Kidney glomerular epithelial cell (primary cell): ENCODE measurements around the gene THRB.

Experiments used
- DNase-seq: peaks from one replicate; lab custom pipeline; 2025; lab: John Stamatoyannopoulos, UW

Gene THRB

DNA sequence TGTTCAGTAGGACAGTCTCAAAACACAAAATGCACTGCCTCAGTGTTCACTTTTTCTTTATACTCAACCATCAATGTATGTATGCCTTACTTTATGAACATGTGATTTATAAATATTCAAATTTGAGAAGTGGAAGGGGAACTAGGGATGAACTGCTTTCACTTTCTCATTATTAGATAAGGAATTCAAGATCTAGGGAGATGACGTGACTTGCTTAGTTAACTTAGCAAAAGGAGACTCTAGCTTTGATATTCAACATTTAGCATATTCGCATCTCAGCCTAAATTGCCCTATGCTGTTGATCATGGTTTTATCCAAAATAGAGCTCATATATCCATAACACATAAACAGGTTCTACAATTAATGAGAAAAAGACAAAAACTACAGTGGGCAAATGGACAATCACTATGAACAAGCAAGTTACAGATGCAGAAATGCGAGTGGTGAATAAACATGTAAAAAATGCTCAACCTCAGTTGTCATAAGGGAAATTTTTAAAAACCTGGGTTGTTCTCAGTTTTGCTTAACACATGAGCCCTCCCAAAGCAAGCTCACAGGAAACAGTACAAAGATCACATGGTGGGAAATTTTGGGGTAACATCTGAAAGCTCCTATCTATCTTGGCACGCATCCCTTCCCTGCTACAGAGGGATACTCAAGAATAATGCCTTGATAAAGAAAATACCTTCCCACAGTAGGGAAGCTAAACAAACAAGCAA lies 269.8 kb downstream of the THRB start:
- DNase-seq = no peak

DNA sequence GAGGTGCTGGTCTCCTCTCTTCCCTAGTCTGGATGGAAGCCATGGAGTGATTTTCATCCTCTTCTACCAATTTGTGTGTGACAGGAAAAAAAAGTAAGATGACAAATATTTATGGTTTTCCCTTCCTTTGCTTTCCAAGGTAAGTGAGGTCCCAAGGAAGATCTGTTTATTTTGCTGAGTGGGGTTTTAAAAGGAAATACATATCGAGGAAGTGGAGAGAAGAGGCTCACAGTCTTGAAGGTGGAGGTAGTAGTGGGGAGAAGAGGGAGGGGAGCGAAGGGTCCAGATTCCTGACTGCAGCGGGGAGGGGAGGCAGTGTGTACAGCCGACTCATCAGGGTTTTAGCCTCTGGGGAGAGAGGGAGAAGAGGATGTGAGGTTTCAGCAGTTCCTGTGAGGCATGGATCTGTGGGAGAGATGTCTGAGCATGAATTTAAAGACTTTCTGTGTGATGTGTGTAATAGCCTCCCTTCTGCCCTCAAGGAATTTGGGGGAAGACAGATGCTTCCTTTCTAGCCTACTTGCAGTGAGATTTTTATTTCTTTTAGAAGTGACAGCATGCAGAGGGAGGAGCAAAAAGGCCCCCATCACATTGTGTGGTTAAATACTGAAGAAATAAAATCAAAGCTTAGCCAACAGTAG lies 272.4 kb downstream of the THRB start:
- no peak for DNase-seq

DNA sequence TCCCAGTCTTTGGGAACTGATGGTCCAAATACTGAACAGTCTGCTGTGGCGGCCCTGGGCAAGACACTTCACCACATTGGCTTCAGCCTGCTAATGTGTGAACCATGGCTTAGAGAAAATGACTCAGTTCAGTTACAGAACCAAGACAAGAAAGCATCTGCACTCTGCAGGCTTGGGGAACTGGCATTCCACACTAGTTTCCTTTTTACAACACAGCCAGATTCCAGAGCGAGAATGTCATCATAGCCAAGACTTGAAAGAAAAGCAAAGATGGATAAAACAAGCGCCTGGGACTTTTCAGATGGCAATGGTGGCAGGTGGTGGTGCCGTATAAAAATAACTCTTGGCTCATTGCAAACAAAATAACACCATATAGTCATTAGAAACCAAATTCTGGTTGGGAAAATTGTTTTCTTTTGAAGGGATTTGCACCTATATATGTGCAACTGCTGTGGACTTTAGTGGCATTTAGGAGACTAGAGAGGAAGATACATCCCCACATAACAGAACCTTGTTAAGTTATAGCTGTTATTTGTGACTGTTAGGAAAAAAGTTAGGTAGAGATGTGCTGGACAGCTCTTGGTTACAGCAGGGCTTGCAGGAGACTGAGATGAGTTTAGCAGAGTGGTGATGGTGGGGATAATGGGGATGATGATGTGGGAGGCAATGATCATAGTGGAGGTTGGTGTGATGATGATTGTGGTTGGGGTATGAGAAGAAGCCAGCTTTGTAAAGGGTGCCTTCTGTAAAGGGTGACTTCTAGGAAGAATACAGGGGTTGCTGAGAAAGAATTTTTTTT lies 273.6 kb downstream of the THRB start:
- peak; percentile 94 for DNase-seq

DNA sequence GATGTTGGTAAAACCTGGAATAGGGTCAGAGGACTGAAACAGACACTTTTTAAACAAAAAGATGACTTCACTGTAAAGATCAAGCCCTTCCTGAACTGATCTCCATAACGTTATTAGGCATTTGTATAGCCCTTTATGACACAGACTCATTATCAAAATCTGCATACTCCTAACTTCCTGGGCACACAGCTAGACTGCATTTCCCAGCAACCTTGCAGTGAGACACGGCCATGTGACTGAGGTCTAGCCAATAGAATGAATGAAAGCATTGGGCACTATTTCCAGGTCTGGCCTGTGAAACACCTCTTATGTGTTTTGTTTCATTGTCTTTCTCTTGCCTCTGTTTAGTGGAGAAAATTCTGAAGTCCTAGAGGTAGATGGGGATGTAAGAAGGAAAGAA lies 279.1 kb downstream of the THRB start:
- no peak for DNase-seq

DNA sequence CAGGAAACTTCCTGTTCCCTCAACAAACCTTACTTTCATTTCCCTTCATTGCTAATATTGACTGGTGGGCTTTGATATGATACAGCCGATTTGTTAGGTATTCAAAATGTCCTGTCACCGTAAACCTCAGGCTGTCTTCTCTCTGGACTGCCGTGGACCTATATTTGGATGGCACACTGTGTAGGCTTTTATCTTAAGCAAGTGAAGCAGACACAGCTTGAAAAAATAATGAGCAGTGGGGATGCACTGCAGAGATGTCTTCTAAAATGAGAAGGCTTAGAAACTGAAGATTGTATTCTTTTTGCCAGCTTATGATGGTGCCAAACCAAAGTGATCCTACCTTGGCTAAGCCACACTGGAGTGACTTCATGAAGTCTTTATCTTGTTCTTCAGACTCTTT lies 283.3 kb downstream of the THRB start:
- DNase-seq = no peak

DNA sequence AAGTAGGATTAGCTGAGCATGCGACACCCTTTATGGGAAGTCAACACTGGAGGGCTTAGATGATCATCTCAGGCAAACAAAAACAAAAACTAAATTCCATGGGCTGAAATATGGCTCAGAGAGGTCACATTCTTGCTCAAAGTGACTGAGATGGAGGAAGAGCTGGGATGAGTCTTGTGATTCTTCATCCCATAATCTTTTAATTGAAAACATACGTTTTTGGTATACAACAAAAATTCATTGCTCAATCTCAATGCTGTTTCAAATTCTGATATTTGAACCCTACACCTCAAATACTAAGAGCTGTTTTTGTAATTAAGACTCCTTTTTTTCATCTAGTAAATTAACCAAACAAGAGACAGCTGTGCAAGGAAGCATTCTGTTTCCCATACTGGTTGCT lies 292.6 kb downstream of the THRB start:
- DNase-seq = no peak

DNA sequence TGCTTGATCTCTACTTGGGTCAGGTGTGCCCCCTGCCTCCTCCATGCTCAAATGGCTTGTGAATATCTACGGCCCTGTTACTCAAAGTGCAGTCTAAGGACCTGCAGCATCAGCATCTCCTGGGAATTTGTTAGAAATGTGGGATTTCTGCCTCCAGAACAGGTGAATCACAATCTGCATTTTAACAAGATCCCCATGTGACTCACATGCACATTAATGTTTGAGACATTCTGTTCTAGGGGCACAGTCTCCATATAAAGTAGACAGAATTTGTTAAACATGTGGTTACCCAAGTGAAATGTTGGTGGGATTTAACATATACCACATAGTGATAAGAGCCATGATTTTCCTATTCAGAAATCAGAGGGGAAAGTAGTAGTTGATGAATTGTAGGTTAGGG lies 293.3 kb downstream of the THRB start:
- DNase-seq = no peak

DNA sequence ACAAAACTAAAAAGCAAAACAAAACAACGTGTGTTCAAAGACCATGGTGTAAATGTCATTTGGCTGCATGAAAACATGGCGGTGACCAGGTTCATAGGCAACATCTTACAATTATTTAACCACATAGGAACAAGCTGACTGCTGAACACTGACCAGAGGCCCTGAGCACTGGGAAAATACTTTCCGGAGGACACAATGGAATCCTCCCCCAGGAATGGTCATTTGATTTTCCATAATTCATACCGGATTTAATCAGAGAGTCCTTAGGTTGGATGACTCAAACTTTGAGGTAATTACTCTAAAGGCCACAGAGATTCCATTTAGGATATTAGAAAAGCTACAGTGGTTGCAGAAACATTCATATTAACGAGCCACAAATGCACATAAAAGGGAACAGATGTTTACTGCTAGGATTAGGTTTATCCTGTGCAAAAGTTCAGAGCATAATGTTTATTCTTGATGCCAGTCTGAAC lies 294.8 kb downstream of the THRB start:
- no peak for DNase-seq

DNA sequence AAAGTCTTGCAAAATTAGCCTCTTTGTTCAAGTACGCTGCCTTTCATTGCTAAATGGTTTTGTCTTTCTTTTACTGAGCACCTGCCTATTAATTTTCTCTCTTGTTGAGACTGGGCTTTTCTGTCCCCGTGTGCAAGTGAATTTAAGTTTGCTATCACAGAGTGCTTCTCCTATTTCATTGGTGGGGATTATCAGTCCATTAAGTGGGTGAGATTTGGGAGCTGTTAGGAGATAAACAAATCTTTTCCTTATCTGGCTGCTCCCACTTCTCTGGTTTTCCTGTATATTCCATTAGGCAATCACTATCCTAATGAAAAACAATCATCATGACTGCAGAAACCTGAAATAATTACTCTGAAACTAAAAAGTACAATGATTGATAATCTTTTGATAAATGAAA lies 295.4 kb downstream of the THRB start:
- DNase-seq = no peak

DNA sequence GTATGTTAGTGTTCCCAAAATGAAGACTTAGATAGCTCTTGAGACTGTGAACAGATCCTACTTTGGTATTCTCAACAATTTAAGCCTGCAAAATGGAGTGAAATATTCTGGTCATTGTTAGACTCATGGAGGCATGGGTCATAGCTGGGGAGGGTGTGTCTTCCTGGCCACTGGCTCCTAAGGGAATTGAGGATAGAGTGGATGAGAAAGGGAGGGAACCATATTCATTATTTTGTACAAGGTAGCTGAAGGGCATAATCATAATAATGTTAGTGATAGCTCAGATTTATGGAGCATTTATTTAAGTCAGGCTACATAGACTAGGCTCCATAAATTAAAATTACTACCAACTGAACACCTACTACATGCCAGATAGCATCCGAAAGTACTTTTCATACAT lies 295.9 kb downstream of the THRB start:
- no peak for DNase-seq

DNA sequence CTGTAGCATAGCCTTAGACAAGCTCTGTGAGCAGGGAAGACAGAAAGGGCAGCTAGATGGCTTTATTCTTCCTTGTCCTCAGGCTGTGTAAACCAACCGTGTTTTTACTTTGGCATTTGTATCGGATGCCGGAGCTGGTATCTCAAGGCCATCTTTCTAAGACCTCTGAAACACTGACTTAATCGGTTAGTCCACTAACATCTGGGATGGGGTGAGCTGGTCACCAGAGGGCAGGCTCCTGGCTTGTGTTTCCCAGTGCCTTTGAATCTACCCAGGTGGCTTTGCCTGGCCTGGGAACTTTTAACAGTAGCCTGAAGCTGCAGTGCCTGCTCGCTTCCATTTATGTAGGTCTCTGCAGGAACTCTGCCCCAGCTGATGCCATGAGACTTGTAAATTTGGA lies 296.8 kb downstream of the THRB start:
- no peak for DNase-seq

DNA sequence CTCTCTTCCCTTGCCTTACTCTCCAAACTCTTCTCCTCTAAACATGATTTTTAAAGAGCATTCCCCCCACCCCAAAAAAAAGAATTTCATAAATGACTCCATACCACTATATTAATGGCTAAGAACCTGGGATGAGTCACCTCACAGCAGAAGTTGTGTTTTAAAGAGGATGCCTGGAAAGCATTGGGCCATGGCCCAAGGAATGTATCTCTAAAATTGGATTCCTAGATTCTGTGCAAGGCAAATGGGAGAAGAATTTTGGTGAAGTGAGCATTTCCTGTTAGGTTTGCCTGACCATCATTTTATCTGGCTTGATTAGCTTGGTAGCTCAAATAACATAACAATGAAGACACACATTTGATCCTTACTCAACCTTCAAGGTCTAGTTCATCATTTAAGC lies 298.1 kb downstream of the THRB start:
- DNase-seq = peak; percentile 67

DNA sequence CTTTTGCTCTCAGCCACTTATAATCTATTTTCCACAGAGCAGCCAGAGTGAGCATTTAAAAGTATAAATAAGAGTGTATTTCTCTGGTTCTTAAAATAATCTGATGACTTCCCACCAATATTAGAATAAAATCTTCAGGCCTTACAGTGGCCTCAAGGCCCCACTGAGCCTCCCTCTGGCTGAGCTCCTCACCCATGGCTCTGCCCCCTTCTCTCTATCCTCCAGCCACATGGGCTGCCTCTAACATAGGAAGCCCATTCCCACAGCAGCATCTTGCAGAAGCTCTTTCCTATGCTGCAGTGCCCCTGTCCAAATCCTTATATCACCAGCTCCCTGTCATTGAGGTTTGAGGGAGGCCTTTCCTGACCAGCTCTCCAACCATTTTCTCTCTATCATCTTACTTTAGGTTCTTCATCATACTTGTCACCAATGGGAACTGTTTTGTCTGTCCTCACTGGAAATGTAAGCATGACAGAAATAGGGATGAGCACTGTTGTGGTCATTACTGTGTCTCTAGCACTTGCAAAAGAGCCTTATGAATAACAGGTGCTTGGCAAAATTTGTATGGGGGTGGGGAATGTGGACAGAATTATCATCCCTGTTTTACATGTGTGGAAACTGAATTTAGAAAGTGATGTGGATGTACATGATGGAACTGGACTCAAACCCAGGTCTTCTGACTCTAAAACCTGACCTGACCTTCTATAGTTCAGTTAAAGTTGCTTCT lies 299.0 kb downstream of the THRB start:
- no peak for DNase-seq

DNA sequence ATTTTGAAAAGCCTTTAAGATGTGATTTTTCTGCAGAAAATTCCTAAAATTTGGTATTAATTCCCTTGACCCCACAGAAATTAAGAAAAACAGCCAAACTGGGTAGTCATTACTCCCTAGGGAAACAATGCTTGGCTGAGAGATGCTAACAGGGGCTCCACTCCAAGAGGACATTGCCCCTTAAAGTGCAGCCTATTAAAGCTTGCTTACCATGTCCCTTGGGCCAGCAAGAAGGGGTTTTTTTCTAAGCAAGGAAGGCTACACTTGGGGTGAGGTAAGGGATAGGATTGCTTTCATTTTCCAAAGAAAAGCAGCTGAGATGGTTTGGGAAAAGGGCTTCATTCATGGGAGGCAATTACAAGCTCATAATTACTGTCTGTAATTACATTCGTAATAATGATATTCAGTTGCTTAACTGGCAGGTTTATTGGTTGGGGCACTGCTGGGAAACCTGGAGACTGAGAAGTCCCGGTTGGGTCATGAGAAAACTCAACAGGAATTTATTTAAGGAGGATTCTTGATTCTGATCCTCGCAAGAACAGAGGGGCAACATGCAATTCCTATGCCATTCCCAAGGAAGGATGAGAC lies 302.1 kb downstream of the THRB start:
- no peak for DNase-seq

DNA sequence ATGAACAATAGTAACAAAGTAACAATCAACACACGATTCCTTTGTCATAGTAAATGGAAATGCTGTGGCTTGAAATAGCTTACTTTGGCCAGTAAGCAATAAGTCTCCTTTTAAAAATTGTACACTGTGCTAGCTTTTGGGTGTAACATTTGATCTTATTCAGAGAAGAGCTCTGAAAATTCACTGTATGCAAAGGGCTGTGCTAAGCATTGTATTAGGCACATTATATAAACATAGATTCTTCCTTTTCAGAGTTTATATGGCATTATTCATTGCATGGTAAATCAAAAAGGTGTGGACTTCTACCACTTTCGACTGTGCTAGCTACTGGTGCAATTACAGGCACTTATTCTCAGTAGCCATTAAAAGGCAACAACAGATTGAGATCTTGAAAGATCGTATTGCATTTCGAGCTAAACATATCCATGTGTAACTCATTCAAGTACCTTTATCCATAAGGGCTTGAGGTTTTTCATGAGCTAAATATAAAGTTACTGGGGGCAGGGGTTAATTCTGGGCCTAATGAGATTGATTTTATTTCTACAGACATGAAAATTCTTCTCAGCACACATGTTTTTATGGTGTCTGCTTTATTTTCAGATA lies 302.7 kb downstream of the THRB start:
- no peak for DNase-seq

DNA sequence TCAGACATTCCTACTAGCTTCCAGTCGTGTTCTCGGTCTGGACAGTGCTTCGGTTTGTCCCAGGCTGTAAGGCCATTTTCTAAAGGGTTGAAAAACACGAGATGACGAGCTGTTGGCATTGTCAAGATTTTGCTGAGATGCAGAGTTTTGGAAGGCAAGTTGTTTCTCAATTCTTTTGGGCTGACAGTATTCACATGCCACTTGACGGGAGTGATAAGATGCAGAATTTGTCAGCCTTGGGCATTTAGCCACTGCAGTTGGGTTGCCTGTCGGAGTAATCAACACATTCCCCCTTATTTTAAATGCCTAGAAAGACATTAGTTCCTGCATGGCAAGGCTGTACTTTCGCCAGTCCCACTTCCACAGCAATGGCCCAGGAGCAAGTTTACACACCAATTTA lies 304.4 kb downstream of the THRB start:
- DNase-seq = no peak

DNA sequence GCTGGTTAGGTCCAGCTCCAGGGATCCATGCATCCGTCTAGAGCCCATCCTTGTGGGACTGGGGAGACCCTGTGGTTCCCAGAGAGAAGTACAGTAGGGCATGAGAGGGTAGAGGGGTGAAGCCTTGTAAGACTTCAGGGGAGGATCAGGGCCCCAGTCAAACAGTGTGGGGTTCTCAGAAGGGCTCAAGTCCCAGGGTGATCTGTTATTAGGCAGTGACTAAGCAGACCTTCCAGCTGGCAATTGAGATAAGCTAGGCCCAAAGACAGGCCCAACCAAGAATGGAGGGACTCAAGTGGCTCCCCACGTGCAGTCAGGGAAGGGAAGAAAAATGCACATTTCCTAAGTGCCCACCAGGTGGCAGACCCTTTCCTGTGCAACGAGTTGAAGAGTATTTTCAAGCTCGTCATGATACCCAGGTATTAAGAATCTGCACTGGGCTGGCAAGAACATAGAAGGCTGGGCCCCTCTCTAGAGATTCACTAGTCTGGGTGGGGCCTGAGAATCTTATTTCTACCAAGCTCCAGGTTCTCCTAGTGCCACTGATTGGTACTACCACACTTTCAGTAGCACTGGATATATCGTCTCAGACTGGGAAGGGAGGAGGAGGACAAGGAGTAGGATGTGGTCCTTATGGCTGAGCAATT lies 308.8 kb downstream of the THRB start:
- DNase-seq = peak; percentile 49

DNA sequence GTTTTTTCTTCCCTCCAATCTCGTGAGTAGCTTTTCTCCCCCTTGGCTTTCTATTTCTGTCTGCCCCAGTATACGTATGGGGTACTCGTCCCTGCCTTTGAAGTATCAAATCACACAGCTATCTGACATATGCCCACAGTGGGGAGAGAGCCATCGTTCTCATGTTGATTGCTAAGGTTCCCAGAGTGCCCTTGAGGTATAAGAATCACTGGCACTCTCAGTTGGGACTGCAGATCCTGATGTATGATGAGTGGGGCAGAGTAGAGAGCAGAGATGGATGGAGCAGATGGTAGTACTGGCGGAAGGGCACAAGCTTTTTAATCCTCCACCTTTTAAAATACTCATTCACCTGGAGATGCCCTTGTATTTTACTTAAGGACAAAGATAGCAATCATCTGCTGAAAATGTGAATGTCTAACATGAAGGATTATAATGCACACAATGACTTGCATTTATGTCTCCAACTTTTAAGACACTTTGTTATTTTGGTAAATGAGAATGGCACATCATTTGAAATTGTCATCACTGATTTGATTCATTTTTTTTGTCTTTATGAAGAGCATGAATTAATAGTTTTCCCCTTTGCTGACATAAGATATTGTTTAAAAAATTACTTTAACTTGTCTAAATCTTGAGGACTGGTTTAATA lies 310.0 kb downstream of the THRB start:
- DNase-seq = no peak

DNA sequence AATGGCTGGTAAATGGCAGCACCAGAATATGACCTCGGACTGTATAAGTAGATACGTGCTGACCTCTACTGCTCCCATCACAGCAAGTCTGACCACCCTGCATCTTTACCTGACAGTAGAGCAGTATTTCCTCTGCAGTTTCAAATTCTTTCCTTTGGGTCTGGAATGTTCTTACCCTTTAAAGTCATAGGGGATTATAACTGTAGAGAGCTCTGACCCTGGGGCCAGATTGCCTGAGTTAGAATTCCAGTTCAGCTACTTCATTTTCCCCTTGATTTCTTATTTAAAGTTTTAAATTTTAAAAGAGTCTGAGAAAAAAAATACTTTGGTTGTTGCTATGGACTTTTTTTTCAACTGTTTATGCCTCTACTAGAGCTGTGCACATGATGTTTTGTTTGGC lies 311.9 kb downstream of the THRB start:
- no peak for DNase-seq

DNA sequence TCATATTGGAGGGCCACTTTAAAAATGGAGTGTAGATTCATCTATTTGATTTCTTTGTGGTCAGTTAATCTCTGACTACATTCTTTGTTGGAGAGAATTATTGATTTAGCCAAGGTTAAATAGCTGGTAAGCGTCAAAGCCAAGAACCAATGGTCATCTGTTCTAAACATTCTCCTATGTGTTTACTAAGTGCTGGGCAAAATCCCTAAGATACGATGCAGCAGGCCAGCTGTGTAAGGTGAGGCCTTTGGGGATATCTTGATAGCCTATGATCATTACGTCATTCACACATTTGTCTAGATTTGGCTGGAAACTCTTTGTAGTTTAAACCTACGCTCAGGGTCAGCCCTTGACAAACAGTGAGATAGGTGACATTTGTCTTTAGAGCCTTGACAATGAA lies 313.4 kb downstream of the THRB start:
- DNase-seq = no peak

DNA sequence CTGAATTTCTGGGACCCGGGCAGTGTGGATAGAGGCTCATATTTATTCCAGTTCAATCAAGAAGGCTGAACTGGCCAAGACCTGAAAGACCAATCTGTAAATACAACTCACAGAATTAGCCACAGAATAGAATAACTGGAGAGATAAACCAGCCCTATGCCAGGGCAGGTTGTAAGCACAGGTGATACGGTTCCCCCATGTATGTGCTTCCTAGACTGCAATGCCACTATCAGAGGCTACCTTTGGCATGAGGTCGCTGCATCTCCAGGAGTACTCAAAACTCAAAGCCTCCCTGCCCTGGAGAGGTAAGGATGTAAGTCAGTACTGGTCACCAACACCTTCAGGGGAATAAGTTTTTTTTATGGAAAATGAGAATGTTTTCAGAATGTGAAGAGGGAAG lies 314.0 kb downstream of the THRB start:
- no peak for DNase-seq
